Measurements from ENCODE around the gene ALDH3A1.

ALDH3A1 gene

DNA sequence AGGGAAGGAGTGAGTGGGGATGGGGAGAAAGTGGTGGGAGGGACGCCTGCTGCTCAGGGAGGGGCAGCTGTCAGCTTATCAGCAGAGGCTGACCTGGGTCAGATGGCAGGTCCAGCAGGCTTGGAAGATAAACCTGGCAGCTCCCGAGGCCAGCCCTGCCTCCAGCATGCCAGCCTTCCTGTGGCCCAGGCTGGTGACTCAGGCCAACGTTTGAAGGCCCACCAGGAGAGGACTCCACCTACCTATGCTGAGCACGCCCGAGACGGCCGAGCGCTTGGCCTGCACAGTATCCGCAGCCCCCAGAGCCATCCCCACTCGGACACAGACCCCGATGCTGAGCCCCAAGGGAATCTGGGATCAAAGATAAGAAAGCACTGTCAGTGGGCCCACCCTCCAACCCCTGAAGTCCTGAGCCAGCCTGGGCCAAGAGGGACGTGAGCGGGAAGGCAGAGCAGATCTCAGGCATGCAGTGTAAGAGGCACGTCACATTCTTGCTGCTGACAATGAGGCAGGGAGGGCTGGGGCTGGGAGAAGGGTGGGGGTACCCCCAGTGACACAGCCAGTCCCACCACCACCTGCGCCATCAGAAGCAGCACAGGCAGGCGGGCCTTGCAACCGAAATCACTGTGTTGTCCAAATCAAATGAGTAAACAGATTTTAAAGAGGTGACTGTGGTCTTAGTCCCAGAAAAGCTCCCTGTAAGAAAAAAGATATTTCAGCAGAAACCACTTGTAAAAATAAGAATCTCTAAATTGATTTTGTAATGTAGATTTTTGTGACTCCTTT is 44.1 kb downstream of the ALDH3A1 start:
- no peak for DNase-seq (ENCODE audit: low read depth)

DNA sequence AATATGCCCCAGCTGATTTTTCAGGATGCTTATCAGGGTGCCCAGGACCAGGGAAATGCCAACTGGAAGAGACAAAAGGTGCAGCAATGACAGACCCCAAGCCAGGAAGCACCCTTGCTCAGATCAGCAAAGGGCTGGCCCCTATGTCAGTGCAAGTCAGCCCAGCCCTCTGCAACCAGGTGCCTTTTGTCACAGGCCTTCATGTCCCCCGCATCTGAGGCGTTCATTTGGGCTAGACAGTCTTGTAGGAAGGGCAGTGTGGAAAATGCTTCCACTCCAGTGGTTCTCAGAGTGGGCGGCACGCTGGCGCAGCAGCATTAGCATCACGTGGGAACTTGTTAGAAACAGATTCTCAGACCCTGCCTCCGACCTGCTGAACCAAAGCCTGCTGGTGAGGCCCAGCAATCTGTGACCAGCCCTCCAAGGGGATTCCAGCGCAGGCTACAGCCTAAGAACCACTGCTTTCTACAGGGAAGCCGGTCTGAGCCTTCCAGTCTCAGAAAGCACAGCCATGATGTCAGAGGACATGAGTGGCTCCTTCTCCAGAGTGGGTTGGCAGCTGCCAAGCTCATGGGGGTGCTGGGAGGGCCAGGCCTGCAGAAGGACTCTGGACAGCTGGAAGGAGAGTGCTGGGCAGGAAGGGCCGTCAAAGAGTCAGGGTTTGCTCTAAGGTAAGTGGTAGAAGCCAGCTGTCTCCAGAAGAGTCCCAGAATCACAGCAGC is 44.8 kb downstream of the ALDH3A1 start:
- no peak for DNase-seq (ENCODE audit: low read depth)

DNA sequence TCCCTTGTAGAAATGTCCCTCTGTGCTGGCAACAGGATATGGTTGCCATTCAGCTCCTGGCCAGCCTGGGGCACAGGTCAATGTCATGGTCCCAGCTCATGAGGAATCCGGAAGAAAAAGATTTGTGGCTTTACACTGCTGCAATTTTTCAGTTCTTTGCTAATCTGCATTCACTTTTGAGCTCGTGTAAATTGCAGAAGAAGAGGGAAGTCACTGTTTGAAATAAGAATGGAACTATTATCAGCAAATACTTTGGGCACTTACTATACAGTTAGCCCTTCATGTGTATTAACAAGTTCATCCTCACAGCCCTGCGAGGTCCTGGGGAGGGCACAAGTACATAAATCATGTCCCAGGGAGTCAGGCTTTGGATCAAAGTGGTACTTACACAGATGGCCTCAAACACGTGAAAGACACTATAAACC is 45.9 kb downstream of the ALDH3A1 start:
- DNase-seq (ENCODE audit: low read depth): no peak

Measured in non-pigmented ciliary epithelial cell (primary cell).